NOMO-1 treated with dmso at 0.1 percent for 144 hours (cell line): Measurements from ENCODE around the gene LINC00237.
A peak's percentile ranks its signal among the peaks of the same experiment; 100 is the strongest.

Experiments
- DNase-seq: peaks from one replicate; lab custom pipeline; 2025; ENCODE audit not compliant: unreplicated experiment; lab: John Stamatoyannopoulos, UW

LINC00237 gene

DNA sequence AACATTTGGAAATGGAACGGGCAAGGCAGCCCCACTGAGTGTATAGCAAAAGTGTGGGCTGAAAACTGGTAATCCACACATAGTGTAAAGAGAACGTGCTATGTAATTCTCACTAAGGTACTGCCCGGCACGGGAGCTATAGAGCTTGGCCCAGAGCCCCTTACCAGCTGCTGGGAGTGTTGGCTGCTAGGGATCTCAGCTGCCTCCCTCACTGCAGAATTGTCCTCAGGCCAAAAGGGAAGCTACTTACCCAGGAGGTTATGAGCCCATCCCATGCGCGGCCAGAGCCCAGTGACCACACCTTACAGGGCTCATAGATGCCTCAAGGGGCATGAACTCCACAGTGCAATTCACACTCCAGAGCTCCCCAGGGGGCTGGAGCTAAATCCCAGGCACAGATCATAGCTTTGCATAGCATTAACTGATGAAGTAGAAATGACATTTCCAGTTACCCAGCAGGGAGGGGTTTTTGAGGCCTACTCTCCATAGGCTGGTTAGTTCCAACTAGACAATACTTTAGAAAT is 56.8 kb downstream of the LINC00237 start:
- no peak for DNase-seq

DNA sequence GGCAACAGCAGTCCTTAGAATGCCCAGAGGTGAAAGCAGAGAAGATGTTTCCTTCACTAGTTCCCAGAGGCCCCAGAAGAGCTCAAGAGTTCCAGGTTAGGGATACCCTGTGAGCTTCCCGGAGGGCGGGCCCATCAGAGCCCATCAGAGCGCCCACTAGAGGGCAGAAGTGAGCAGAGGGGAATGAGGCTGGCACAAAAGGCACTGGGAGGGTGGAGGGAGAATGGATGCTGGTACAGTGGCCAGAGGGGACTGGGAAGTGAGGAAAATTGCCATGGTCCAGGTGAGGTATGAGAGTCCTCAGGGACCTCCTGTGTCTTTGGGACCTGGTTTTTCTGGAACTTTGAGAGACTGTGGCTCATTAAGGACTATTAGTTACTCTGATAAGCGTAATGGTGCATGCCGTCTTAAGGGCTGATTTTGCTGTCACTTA is 57.3 kb downstream of the LINC00237 start:
- DNase-seq, result no peak

DNA sequence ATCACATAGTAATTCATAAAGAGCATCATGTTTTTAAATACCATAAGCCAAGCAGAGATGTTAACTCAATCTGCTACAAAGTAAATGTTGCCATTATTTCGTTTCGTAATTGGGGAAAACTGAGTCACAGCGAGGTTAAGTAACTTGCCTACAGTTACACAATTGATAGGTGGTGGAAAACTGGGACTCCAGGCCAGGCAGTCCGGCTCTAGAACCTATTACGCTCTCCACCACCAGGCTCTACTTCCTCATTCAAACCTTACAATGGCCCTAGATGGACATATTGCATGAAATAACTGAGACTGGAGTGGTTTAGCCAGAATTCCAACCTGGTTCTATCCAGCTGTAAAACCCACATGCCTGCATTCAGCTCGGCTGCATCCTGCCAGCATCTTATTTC is 58.2 kb downstream of the LINC00237 start:
- peak; percentile 80 for DNase-seq

DNA sequence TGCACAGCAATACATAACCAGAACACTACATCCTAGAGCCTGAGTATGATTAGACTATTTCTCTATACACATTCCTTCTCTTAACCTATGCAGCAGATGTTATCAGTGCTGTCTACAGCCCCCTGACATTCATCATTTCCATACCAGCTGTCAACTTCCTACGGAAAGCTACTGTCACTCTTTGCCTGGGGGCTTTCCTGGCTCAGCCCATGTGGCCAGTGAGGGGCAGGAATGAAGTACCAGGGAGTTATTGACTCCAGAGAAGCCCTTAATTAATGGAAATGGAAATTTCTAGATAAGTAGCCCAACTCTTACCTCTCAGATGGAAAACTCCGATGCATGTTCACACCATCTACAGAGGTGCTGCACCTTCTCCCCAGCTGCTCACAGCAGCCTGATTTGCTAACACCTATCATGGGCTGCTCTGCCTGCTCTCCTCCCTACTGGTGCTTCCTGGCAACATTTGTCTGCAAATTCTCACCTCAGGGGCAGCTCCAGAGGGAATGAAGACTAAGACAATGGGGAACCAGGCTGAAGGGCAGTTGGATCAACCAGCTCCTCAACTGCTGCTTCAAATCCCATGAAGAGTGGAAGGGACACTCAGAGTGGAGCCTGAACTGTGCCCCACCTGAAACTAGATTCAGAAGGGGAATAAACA is 59.6 kb downstream of the LINC00237 start:
- DNase-seq, result no peak
